Adrenal gland (tissue), 12 donors: Measurements from ENCODE around the gene HMG20B. TPM values are rescaled to one million over a fixed set of nuclear protein-coding genes. Genes with fewer than 3 reads are reported as not detected.
"Not testable (repeated sequence)": the region's sequence is repeated elsewhere in the genome, so short reads cannot be mapped to it uniquely, and the experiment has no call there.

Experiments
- DNase-seq, 7 donors: peaks; one replicate each; pipeline ENCODE4 v3.0.0-alpha.2; 2019 to 2020
- H3K27ac ChIP-seq, 5 donors: fragments of 200-600 bp; sonication (generic) in 4 of 5; 1 replicate in 3 of 5; 2 replicates in 2 of 5; pipeline versions ENCODE4 v1.5.1 to v1.8.0; 2016 to 2020; ENCODE audit warnings: mild to moderate bottlenecking in 1 of 5
- H3K27me3 ChIP-seq: fragments of 200-600 bp; 2 replicates; pipeline ENCODE4 v1.8.0; 2021
- H3K36me3 ChIP-seq, 2 donors: fragments of 200-600 bp; replicated peaks in 1 of 2; 1 replicate in 1 of 2; 2 replicates in 1 of 2; pipeline versions ENCODE4 v1.5.1 to v1.8.0; 2018 to 2022
- H3K4me1 ChIP-seq, 2 donors: fragments of 200-600 bp; replicated peaks in 1 of 2; 1 replicate in 1 of 2; 2 replicates in 1 of 2; pipeline versions ENCODE4 v1.5.1 to v1.8.0; 2018 to 2021
- H3K4me3 ChIP-seq, 4 donors: fragments of 200-600 bp; sonication (generic) in 3 of 4; one replicate each; pipeline ENCODE4 v1.5.1; 2016 to 2018
- H3K9me3 ChIP-seq, 3 donors: fragments of 200-600 bp; sonication (generic) in 1 of 3; replicated peaks in 1 of 3; 1 replicate in 2 of 3; 2 replicates in 1 of 3; pipeline versions ENCODE4 v1.5.1 to v1.8.0; 2016 to 2021
- CTCF ChIP-seq, 6 experiments: fragments of 450-650 bp in 4 of 6; fragments of 200-600 bp in 2 of 6; sonication (generic) in 1 of 6; IDR thresholded peaks; 1 replicate in 5 of 6; 2 replicates in 1 of 6; pipeline versions ENCODE4 v1.5.1 to v1.8.0; 2016 to 2021; ENCODE audit warnings: antibody characterized with exemption in 6 of 6, mild to moderate bottlenecking in 2 of 6, moderate library complexity in 1 of 6
- POLR2A ChIP-seq, 2 donors: fragments of 450-650 bp; IDR thresholded peaks; one replicate each; pipeline ENCODE4 v1.6.1; 2017; ENCODE audit warnings: antibody characterized with exemption in 2 of 2, mild to moderate bottlenecking in 2 of 2, moderate library complexity in 1 of 2
- WGBS, 4 donors: extraction: QIAGEN DNeasy Blood & Tissue Kit in 2 of 4; methylation state at CpG; one replicate each; pipeline versions ENCODE4 v1.1.5 to v1.1.7; 2013 to 2017; 5-methylcytosine and 5-hydroxymethylcytosine counted together
- intact Hi-C, 2 donors: fragments of 100-400 bp; cut with DNase I; formaldehyde crosslinking; loops; one replicate each; pipeline versions ENCODE4 v1.14.1 to v1.15.0; 2022 to 2023
- polyA plus RNA-seq, 3 donors: library from polyadenylated mRNA; stranded (reverse); fragments of 200-250 nt in 2 of 3; fragments of 350-450 nt in 1 of 3; fragmentation: Illumina TruSeq in 1 of 3; extraction: RNeasy Lipid Tissue Mini Kit (QIAGEN cat#74804) in 1 of 3; gene quantifications; one replicate each; pipeline ENCODE4 v1.2.3, GENCODE V29; 2013 to 2014
- total RNA-seq, 9 donors: library from RNA; depleted of rRNA in 4 of 9; stranded (reverse); fragments of >200 nt in 4 of 9; fragments of 120-200 nt in 1 of 9; fragmentation: NEBNext Ultra II Directional in 1 of 9; extraction: Animal tissue kit (Norgen Biotek cat#: 25700) in 1 of 9; gene quantifications; one replicate each; pipeline versions ENCODE4 v1.1.0 to v1.2.4, GENCODE V29; 2013 to 2023
- donor health status: healthy with polysubstance abuse.
- donor health status: Bipolar disorder and iron deficiency.
- donor health status: DM: yes; HTN: yes; CAD: no.
- donor health status: DM: no; HTN: no; CAD: no.
- donor health status: DM: no; HTN: no; CAD: no.
- donor health status: DM: yes; HTN: yes; CAD: no.

HMG20B gene
- total and polyA plus RNA-seq, 12 donors, result 18.1 to 178 (median 102) TPM

- WGBS, 4 donors, result 84 to 92% (median 90%) methylated on average over 9 to 17 of the region's 17 CpGs
- Histone ChIP-seq H3K4me3 (no peak overlapping the region), H3K36me3 (no peaks in the 10 kb centered on the region), H3K27me3 (no peaks in the 10 kb centered on the region), H3K27ac (peak overlapping the region in 1 of 5 donors; percentile 22), H3K9me3 (no peaks in the 10 kb centered on the region), H3K4me1 (peaks cover 5 to 27% of the 10 kb centered on the region in 2 donors)
- TF ChIP-seq POLR2A (IDR thresholded peaks at IDR 0.05) (no peak), CTCF (IDR thresholded peaks at IDR 0.05) (no peak)
- intact Hi-C loops, result no loop called here
- DNase-seq, result no peak
Measured at GRCh38 chr19:3578390-3578789, 5.6 kb downstream of the HMG20B start.

- DNase-seq, result peak; percentile 75 to 93 (median 90)
- peak overlapping the region; percentile 20 to 90 (median 74) for H3K27ac ChIP-seq
- no peak overlapping the region for H3K4me3 ChIP-seq
- peaks cover 4% of the 10 kb centered on the region for H3K27me3 ChIP-seq
- intact Hi-C loops, result no loop called here
- WGBS, 4 donors, result 25 to 31% (median 26%) methylated on average over 9 to 11 of the region's 11 CpGs
- H3K9me3 ChIP-seq, result no peaks in the 10 kb centered on the region
- no peaks in the 10 kb centered on the region for H3K36me3 ChIP-seq
- TF ChIP-seq POLR2A (IDR thresholded peaks at IDR 0.05) (peak in 1 of 2 donors; percentile 68), CTCF (IDR thresholded peaks at IDR 0.05) (no peak)
- H3K4me1 ChIP-seq, result peaks cover 0 to 25% of the 10 kb centered on the region in 2 donors
Measured at GRCh38 chr19:3580156-3580934, 7.6 kb downstream of the HMG20B start.

GRCh38 chr19:3581792-3582191, 9.0 kb downstream of the HMG20B start:
- intact Hi-C loops, H3K4me3 ChIP-seq, DNase-seq, H3K27me3 ChIP-seq, H3K9me3 ChIP-seq, H3K36me3 ChIP-seq: not testable (repeated sequence)
- H3K4me1 ChIP-seq, result peaks cover 0 to 17% of the 10 kb centered on the region in 2 donors
- WGBS, 4 donors, result 89 to 100% (median 89%) methylated on average over 1 to 4 of the region's 4 CpGs
- peak overlapping the region in 1 of 5 donors; percentile 29 for H3K27ac ChIP-seq

GRCh38 chr19:3584036-3584802, 11.5 kb downstream of the HMG20B start:
- WGBS, 4 donors, result 77 to 87% (median 81%) methylated on average over 15 of the region's 15 CpGs
- H3K27ac ChIP-seq, H3K27me3 ChIP-seq, H3K9me3 ChIP-seq, H3K36me3 ChIP-seq, H3K4me3 ChIP-seq, DNase-seq, intact Hi-C loops: not testable (repeated sequence)
- H3K4me1 ChIP-seq, result peaks cover 0 to 16% of the 10 kb centered on the region in 2 donors
